GM12873 (cell line): ENCODE results near the gene HASPIN.

Source experiments
- TF ChIP-seq, protein P1 (sequence below): IDR thresholded peaks from 2 replicates; pipeline ENCODE4 v1.5.1; 2012; ENCODE audit warnings: low read depth, mild to moderate bottlenecking, moderate library complexity, low read length, control low read depth; ENCODE audit not compliant: insufficient read depth; ENCODE audit errors: missing control alignments

HASPIN gene

DNA sequence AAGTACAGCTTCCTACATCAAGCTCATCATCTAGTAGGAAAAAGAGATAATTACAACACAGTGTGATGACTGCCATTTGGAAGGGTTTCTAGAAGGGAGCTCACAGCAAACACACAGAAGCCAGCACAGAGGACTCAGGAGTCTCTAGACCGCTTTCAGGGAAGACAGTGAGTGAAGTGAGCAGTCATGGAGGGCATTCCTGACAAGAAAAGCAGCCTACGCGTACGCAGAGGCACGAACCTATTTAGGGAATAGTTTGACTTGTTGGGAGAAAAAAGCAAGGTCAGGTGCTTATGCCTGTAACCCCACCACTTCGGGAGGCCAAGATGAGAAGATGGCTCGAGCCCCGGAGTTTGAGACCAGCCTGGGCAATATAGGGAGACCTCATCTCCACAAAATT is 8.4 kb upstream of the HASPIN start:
- TF ChIP-seq, protein P1, sequence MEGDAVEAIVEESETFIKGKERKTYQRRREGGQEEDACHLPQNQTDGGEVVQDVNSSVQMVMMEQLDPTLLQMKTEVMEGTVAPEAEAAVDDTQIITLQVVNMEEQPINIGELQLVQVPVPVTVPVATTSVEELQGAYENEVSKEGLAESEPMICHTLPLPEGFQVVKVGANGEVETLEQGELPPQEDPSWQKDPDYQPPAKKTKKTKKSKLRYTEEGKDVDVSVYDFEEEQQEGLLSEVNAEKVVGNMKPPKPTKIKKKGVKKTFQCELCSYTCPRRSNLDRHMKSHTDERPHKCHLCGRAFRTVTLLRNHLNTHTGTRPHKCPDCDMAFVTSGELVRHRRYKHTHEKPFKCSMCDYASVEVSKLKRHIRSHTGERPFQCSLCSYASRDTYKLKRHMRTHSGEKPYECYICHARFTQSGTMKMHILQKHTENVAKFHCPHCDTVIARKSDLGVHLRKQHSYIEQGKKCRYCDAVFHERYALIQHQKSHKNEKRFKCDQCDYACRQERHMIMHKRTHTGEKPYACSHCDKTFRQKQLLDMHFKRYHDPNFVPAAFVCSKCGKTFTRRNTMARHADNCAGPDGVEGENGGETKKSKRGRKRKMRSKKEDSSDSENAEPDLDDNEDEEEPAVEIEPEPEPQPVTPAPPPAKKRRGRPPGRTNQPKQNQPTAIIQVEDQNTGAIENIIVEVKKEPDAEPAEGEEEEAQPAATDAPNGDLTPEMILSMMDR: no peak

DNA sequence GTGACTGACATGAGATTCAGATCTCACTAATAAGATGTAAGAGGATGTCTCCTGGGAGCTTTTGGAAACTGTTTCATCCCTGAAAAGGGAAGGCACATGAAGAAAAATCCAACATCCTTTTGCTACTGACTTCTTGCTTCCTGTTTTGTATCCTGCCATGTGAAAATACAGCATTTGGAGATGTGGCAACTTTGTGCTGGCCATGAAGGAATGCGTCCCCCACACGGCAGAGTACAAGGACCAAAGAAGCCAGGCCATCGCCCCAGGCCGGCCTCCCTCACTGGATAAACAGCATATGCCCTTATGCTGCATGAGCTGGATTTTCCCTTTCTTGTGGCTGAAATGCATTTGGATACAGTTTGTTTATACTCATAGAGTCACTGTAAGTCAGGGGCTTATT is 5.5 kb upstream of the HASPIN start:
- TF ChIP-seq, protein P1: no peak

DNA sequence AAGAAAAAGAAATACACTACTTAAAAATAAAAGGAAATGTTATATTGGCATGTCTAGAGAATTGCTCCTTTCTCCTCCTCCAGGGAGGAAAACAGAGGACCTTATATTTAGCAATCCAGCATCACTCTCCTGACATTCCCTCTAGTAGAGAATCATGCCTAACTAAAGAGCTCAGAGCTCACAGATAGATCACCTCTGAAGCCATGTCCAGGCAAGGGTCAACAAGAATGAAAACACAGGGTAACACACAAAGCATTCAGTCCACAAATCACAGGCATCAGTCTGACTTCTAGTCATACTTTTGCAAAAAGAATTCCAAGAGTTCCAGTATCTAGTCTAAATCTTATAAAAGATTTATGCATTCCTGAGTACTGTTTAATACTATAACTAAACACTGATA is 4.4 kb upstream of the HASPIN start:
- TF ChIP-seq, protein P1: no peak

DNA sequence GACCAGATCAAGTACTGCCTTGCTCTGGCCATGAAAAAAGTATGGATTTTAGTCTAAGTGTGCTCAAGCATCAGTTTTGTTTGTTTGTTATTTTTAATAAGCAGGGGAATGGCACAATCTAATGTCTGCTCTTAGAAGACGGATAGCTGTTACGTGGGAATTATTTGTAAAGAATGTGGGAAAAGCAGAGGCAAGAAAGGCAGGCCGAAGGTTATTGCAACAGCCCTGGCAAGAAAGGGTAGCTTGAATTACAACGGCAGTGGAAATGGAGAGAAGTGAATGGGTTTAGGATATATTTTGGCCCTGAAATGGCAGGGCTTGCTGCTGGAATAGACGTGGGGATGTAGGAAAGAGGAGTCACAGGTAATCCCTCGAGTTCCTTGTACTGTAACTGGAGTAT is 987 bp upstream of the HASPIN start:
- TF ChIP-seq, protein P1: no peak

DNA sequence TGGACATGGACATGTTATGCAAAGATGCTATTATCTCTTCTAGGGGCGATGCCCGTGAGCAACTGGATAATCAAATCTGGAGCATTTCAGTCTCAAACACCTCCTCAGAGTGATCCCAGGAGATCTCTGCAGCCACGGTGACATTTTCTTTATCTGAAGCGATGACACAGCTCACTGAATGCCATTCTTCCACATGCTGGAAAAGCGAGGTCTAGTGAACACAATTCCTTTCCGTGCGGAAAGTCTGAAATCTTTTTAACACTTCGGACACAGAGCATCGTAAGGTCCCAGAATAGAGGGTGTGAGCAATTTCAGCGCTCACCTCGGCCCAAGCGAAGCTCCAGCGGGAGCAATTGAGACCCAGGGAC is 531 bp upstream of the HASPIN start:
- TF ChIP-seq, protein P1: no peak

DNA sequence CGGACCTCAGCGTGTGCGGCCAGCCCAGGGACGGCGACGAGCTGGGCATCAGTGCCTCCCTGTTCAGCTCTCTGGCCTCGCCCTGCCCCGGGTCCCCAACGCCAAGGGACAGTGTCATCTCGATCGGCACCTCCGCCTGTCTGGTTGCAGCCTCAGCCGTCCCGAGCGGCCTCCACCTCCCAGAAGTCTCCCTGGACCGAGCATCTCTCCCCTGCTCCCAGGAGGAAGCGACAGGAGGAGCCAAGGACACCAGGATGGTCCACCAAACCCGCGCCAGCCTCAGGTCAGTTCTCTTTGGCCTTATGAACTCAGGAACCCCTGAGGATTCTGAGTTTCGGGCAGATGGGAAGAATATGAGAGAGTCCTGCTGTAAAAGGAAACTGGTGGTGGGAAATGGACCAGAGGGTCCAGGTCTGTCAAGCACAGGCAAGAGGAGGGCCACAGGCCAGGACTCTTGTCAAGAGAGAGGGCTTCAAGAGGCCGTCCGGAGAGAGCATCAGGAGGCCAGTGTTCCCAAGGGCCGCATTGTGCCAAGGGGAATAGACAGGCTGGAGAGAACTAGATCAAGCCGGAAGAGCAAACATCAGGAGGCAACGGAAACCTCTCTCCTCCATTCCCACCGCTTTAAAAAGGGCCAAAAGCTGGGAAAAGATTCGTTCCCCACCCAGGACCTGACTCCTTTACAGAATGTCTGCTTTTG is 825 bp downstream of the HASPIN start:
- TF ChIP-seq, protein P1: no peak

DNA sequence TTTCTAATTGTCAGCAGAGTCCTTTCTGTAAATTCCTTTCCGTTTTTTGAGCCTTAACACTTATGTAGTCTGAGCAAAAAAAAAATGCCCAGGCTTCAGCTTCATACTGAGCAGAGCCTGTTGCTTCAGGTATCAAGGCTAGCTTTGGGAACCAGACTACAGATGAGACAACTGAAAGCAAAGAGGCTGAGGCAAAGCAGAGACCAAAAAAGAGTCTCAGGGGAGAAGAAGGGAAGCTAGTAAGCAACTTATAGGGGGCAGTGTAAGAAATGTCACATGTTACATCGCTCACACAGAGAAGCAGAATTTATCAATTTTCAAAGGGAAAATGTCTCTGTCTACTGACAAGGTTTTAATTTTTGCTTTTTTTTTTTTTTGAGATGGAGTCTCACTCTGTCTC is 3.3 kb downstream of the HASPIN start:
- TF ChIP-seq, protein P1: no peak
